SK-N-SH (cell line): ENCODE data around the gene BRD1. TPM values are rescaled to one million over a fixed set of nuclear protein-coding genes. Genes with fewer than 3 reads are reported as not detected.

Experiments
- CTCF ChIA-PET: fragments of 300-600, 350-600 bp; formaldehyde crosslinking; extraction: SDS; loops from one replicate; lab custom pipeline; 2021; lab: Yijun Ruan, JAX
- POLR2A ChIA-PET: fragments of 350-600 bp; sonication (Branson Sonifier 250); formaldehyde crosslinking; extraction: SDS; loops from one replicate; lab custom pipeline; 2020; ENCODE audit warnings: antibody characterized with exemption, inconsistent platforms; lab: Yijun Ruan, JAX
- DNase-seq: peaks from one replicate; pipeline ENCODE4 v3.0.0; 2012
- H2AFZ ChIP-seq: fragments of 200-600 bp; sonication (generic); 2 replicates; pipeline ENCODE4 v1.8.1; 2016; ENCODE audit warnings: antibody characterized with exemption, mild to moderate bottlenecking, low read depth
- H3F3A ChIP-seq: fragments of 200-600 bp; sonication (generic); replicated peaks from 2 replicates; pipeline ENCODE3; 2016; ENCODE audit warnings: antibody characterized with exemption, mild to moderate bottlenecking; ENCODE audit not compliant: insufficient read depth
- H3K27ac ChIP-seq, 2 experiments: fragments of 200-500 bp in 1 of 2; fragments of 200-600 bp in 1 of 2; sonication (Bioruptor generic) in 1 of 2; sonication (generic), shearing (Covaris generic) in 1 of 2; 2 replicates each; pipeline versions ENCODE4 v1.5.1 to v1.6.1; 2014 to 2016; ENCODE audit warnings: low read depth in 2 of 2, inconsistent platforms in 1 of 2, low read length in 1 of 2, mild to moderate bottlenecking in 1 of 2, mixed read lengths in 1 of 2
- H3K27me3 ChIP-seq: fragments of 200-600 bp; sonication (generic), shearing (Covaris generic); 2 replicates; pipeline ENCODE4 v1.6.1; 2016; ENCODE audit warnings: mixed run types; ENCODE audit not compliant: insufficient read depth
- H3K36me3 ChIP-seq, 2 experiments: fragments of 200-500 bp in 1 of 2; fragments of 200-600 bp in 1 of 2; sonication (Bioruptor generic) in 1 of 2; sonication (generic) in 1 of 2; replicated peaks in 1 of 2; 2 replicates each; pipeline versions ENCODE3 to v1.5.1; 2014 to 2016; ENCODE audit warnings: low read length in 1 of 2, mild to moderate bottlenecking in 1 of 2; ENCODE audit not compliant: insufficient read depth in 2 of 2, control insufficient read depth in 1 of 2
- H3K4me1 ChIP-seq, 2 experiments: fragments of 200-500 bp in 1 of 2; fragments of 200-600 bp in 1 of 2; sonication (Bioruptor generic) in 1 of 2; sonication (generic), shearing (Covaris generic) in 1 of 2; 2 replicates each; pipeline versions ENCODE4 v1.5.1 to v1.6.1; 2014 to 2016; ENCODE audit warnings: low read depth in 1 of 2, low read length in 1 of 2, mixed run types in 1 of 2; ENCODE audit not compliant: insufficient read depth in 2 of 2, control insufficient read depth in 1 of 2
- H3K4me2 ChIP-seq: fragments of 200-600 bp; sonication (generic), shearing (Covaris generic); 2 replicates; pipeline ENCODE4 v1.6.1; 2017; ENCODE audit warnings: mixed run types
- H3K4me3 ChIP-seq, 2 experiments: fragments of 200-500 bp in 1 of 2; fragments of 200-600 bp in 1 of 2; sonication (Bioruptor generic) in 1 of 2; sonication (generic), shearing (Covaris generic) in 1 of 2; 2 replicates each; pipeline versions ENCODE4 v1.5.1 to v1.8.1; 2014 to 2016; ENCODE audit warnings: low read depth in 2 of 2, inconsistent platforms in 1 of 2, low read length in 1 of 2, mild to moderate bottlenecking in 1 of 2, mixed read lengths in 1 of 2, moderate library complexity in 1 of 2
- H3K79me2 ChIP-seq: fragments of 200-600 bp; sonication (generic); 2 replicates; pipeline ENCODE4 v1.8.1; 2017; ENCODE audit warnings: mild to moderate bottlenecking; ENCODE audit not compliant: insufficient read depth
- H3K9ac ChIP-seq: fragments of 200-600 bp; sonication (generic); 2 replicates; pipeline ENCODE4 v1.6.1; 2017; ENCODE audit warnings: mixed run types
- H3K9me2 ChIP-seq: fragments of 200-600 bp; sonication (generic); 2 replicates; pipeline ENCODE4 v1.6.1; 2017; ENCODE audit warnings: mixed run types
- H3K9me3 ChIP-seq: fragments of 200-600 bp; sonication (generic); 2 replicates; pipeline ENCODE4 v1.6.1; 2017; ENCODE audit warnings: mixed run types, mild to moderate bottlenecking, moderate library complexity
- H4K20me1 ChIP-seq: fragments of 200-600 bp; sonication (generic); 2 replicates; pipeline ENCODE4 v1.6.1; 2017; ENCODE audit warnings: mild to moderate bottlenecking, mixed run types; ENCODE audit not compliant: insufficient read depth
- CHD2 ChIP-seq: fragments of 150-350 bp; IDR thresholded peaks from 2 replicates; pipeline ENCODE4 v1.6.1; 2018; ENCODE audit warnings: low read length; ENCODE audit not compliant: partially characterized antibody
- CTCF ChIP-seq: fragments of 200-600 bp; sonication (generic); IDR thresholded peaks from 2 replicates; pipeline ENCODE4 v1.6.1; 2017; ENCODE audit warnings: antibody characterized with exemption, mild to moderate bottlenecking, moderate library complexity
- FOXJ3 ChIP-seq: sonication (generic); formaldehyde crosslinking; IDR thresholded peaks from 2 replicates; pipeline ENCODE4 v1.5.1; 2020; ENCODE audit warnings: mild to moderate bottlenecking, missing genetic modification reagents
- MAX ChIP-seq: IDR thresholded peaks from 2 replicates; pipeline ENCODE4 v1.4.0; 2012; ENCODE audit warnings: low read depth
- MEF2A ChIP-seq: IDR thresholded peaks from 2 replicates; pipeline ENCODE4 v1.4.0; 2012; ENCODE audit warnings: low read depth, borderline replicate concordance
- NRF1 ChIP-seq: IDR thresholded peaks from 2 replicates; pipeline ENCODE4 v1.6.1; 2012; ENCODE audit warnings: low read depth, mild to moderate bottlenecking, low read length
- PBX3 ChIP-seq: IDR thresholded peaks from 2 replicates; pipeline ENCODE4; 2012
- RCOR1 ChIP-seq: fragments of 150-350 bp; IDR thresholded peaks from 2 replicates; pipeline ENCODE4 v1.6.1; 2017; ENCODE audit warnings: antibody characterized with exemption, low read length
- SIN3A ChIP-seq: IDR thresholded peaks from 2 replicates; pipeline ENCODE4 v1.6.1; 2012; ENCODE audit warnings: low read depth, mild to moderate bottlenecking, low read length, moderate library complexity, borderline replicate concordance
- SMC3 ChIP-seq: IDR thresholded peaks from 2 replicates; pipeline ENCODE4 v1.6.1; 2012; ENCODE audit warnings: low read depth, low read length, improper control_type of control experiment
- TAF1 ChIP-seq: IDR thresholded peaks from 2 replicates; pipeline ENCODE4 v1.6.1; 2012; ENCODE audit warnings: low read depth, mild to moderate bottlenecking, low read length, moderate library complexity, borderline replicate concordance
- TCF12 ChIP-seq: IDR thresholded peaks from 2 replicates; pipeline ENCODE4 v1.4.0; 2012
- TEAD4 ChIP-seq: IDR thresholded peaks from 2 replicates; pipeline ENCODE4 v1.4.0; 2012; ENCODE audit warnings: mild to moderate bottlenecking, borderline replicate concordance; ENCODE audit not compliant: insufficient read depth
- USF2 ChIP-seq: fragments of 150-350 bp; IDR thresholded peaks from 2 replicates; pipeline ENCODE4 v1.6.1; 2017; ENCODE audit warnings: antibody characterized with exemption, low read length, low read depth, borderline replicate concordance
- YY1 ChIP-seq: IDR thresholded peaks from 2 replicates; pipeline ENCODE4 v1.4.0; 2012; ENCODE audit warnings: low read depth, mild to moderate bottlenecking
- WGBS: methylation state at CpG from one replicate; pipeline ENCODE4 v1.1.6; 2017; ENCODE audit warnings: low lambda C conversion rate; 5-methylcytosine and 5-hydroxymethylcytosine counted together
- polyA plus RNA-seq, 3 experiments: library from polyadenylated mRNA; depleted of rRNA; stranded (reverse); fragments of >200 nt; gene quantifications; 2 replicates each; pipeline ENCODE4 v1.2.3, GENCODE V29; 2012

Gene BRD1
- polyA plus RNA-seq, 1 of the 3 experiments (the other 2 are of a cell fraction): 10.3 TPM

GRCh38 chr22:49866134-49866533 is 38.5 kb upstream of the BRD1 start:
- H3K9me3 ChIP-seq: peaks cover 3% of the 10 kb centered on the region; the same call in 1 of the 2 replicates
- ChIA-PET CTCF (no interaction called here), POLR2A (no interaction called here)
- TF ChIP-seq FOXJ3 (CRISPR knock-in tag) (no peak), MEF2A (no peak), MAX (no peak), CHD2 (no peak), SMC3 (no peak), YY1 (no peak), NRF1 (no peak), SIN3A (no peak), TAF1 (no peak)
- H3K4me1 ChIP-seq: peaks cover 0 to 3% of the 10 kb centered on the region in 2 experiments; a peak in 1 of 4 replicates
- H3K9ac ChIP-seq: no peak overlapping the region
- H4K20me1 ChIP-seq: peaks cover 45% of the 10 kb centered on the region
- H3K36me3 ChIP-seq: peaks cover 0 to 22% of the 10 kb centered on the region in 2 experiments
- no peak overlapping the region for H3K4me3 ChIP-seq
- no peaks in the 10 kb centered on the region for H3K27me3 ChIP-seq
- WGBS: 97% methylated on average over 2 of the region's 2 CpGs
- no peak overlapping the region for H3K4me2 ChIP-seq
- H3K79me2 ChIP-seq: peaks cover 100% of the 10 kb centered on the region
- no peak for DNase-seq
- no peak overlapping the region for H2AFZ ChIP-seq
- H3F3A ChIP-seq: no peaks in the 10 kb centered on the region
- H3K27ac ChIP-seq: no peak overlapping the region
- H3K9me2 ChIP-seq: no peaks in the 10 kb centered on the region

- no peak overlapping the region for H2AFZ ChIP-seq
- peaks cover 100% of the 10 kb centered on the region for H3K79me2 ChIP-seq
- ChIA-PET POLR2A (no interaction called here), CTCF (no interaction called here)
- H3K9me2 ChIP-seq: no peaks in the 10 kb centered on the region
- no peak overlapping the region for H3K4me2 ChIP-seq
- DNase-seq: no peak
- H3K4me1 ChIP-seq: peaks cover 0 to 3% of the 10 kb centered on the region in 2 experiments; a peak in 1 of 4 replicates
- no peak overlapping the region for H3K4me3 ChIP-seq
- 92% methylated on average over 17 of the region's 17 CpGs for WGBS
- H3K36me3 ChIP-seq: peaks cover 0 to 22% of the 10 kb centered on the region in 2 experiments
- H3K27me3 ChIP-seq: no peaks in the 10 kb centered on the region
- no peak overlapping the region for H3K9ac ChIP-seq
- H3F3A ChIP-seq: no peaks in the 10 kb centered on the region
- TF ChIP-seq NRF1 (no peak), YY1 (no peak)
- H3K27ac ChIP-seq: no peak overlapping the region
- peaks cover 51% of the 10 kb centered on the region for H4K20me1 ChIP-seq
- peaks cover 3% of the 10 kb centered on the region; the same call in 1 of the 2 replicates for H3K9me3 ChIP-seq
These were observed 37.5 kb upstream of the BRD1 start for GRCh38 chr22:49865156-49865555.

- ChIA-PET CTCF (interaction anchor here (1.1 kb wide), 1 partner anchor 13 kb away, joined by 3 read pairs; no protein-coding TSS in a partner anchor), POLR2A (no interaction called here)
- peaks cover 0 to 18% of the 10 kb centered on the region in 2 experiments for H3K36me3 ChIP-seq
These were observed 36.3 kb upstream of the BRD1 start for GRCh38 chr22:49863931-49864330.

More at GRCh38 chr22:49863931-49864330, 36.3 kb upstream of the BRD1 start:
- H2AFZ ChIP-seq: no peak overlapping the region
- no peak overlapping the region for H3K4me2 ChIP-seq
- TF ChIP-seq USF2 (no peak), NRF1 (no peak), TCF12 (no peak), CTCF (no peak), RCOR1 (no peak), PBX3 (no peak), TEAD4 (no peak), SIN3A (no peak)
- WGBS: 98% methylated on average over 6 of the region's 7 CpGs
- H3K79me2 ChIP-seq: peaks cover 96% of the 10 kb centered on the region
- H3K9me2 ChIP-seq: no peaks in the 10 kb centered on the region
- peaks cover 54% of the 10 kb centered on the region for H4K20me1 ChIP-seq
- H3K27ac ChIP-seq: no peak overlapping the region
- H3K9ac ChIP-seq: no peak overlapping the region
- H3F3A ChIP-seq: no peaks in the 10 kb centered on the region
- DNase-seq: no peak
- H3K9me3 ChIP-seq: peaks cover 3% of the 10 kb centered on the region; the same call in 1 of the 2 replicates
- no peaks in the 10 kb centered on the region for H3K27me3 ChIP-seq
- H3K4me1 ChIP-seq: peaks cover 0 to 3% of the 10 kb centered on the region in 2 experiments; a peak in 1 of 4 replicates
- H3K4me3 ChIP-seq: no peak overlapping the region
